Erythroblast (primary cell): ENCODE results near the gene TMEM132C.

Experiments
- GATA1 ChIP-seq: IDR thresholded peaks from 2 replicates; pipeline ENCODE4 v1.6.1; 2011; ENCODE audit warnings: low read depth, mild to moderate bottlenecking, control low read depth, low read length, moderate library complexity
- POLR2A ChIP-seq: IDR thresholded peaks from 2 replicates; pipeline ENCODE4 v1.6.1; 2011; ENCODE audit warnings: mild to moderate bottlenecking, low read length

DNA sequence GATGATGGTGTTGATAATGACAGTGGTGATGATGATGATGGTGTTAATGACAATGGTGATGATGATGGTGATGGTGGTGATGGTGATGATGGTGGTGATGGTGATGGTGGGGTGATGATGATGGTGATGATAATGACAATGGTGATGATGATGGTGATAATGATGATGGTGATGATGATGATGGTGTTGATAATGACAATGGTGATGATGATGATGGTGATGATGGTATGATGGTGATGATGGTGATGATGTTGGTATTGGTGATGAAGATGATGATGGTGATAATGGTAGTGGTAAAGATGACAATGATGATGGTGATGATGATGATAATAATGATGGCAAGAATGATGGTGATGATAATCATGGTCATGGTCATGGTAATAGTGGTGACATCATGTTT, 372.1 kb downstream of the TMEM132C start:
- TF ChIP-seq POLR2A = no peak
- TF ChIP-seq GATA1 = no peak
